Erythroblast (primary cell): ENCODE results near the gene NAGK.
"Not testable (repeated sequence)": the region's sequence is repeated elsewhere in the genome, so short reads cannot be mapped to it uniquely, and the experiment has no call there.

Source experiments
- GATA1 ChIP-seq: IDR thresholded peaks from 2 replicates; pipeline ENCODE4 v1.6.1; 2011; ENCODE audit warnings: low read depth, mild to moderate bottlenecking, control low read depth, low read length, moderate library complexity
- POLR2A ChIP-seq: IDR thresholded peaks from 2 replicates; pipeline ENCODE4 v1.6.1; 2011; ENCODE audit warnings: mild to moderate bottlenecking, low read length

GRCh38 chr2:71089475-71089874 is 21.0 kb downstream of the NAGK start:
- TF ChIP-seq POLR2A, GATA1: not testable (repeated sequence)
